ENCODE results near the gene CTR9. TPM values are rescaled to one million over a fixed set of nuclear protein-coding genes. Genes with fewer than 3 reads are reported as not detected.

CTR9 gene
- total and polyA plus RNA-seq, 2 of the 8 experiments (the other 6 are each of a cell fraction or from before 2014, with no cell fraction given), result 6.1 to 37.7 TPM

DNA sequence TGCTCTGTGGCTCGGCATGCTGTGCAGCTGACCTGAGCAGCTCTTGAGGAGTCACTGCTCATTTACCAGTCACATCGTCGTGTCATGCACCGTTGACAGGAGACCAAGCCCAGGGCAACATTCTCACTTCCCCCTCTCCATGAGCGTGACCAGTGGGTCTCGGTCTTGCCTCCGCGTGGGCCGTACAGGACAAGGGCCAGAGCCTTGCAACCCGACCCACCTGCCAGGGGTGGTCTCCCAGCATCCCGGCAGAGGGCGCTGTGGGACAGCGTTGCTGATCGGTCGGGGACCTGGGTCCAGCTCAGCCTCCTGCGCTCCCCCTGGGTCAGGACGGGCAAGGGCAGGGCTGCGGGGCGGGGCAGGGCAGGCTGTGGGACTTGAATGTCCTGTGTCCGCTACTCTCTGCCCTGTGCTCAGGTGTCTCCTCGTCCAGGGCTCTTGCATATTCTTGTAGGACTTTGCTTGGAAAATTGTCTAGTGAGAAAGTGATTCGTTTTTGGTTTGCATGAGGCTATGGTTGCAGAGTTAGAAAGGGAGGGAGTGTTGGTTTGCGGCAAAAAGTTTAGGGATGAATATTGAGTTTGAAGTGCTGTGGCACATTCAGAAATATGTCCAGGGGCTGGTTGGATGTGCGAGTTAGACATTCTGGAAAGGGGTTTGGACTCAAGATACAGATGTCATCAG is 41.5 kb downstream of the CTR9 start (continued):
- TF ChIP-seq SUZ12 (IDR thresholded peaks at IDR 0.05; ENCODE audit: low read length) (no peak), SP4 (IDR thresholded peaks at IDR 0.05; ENCODE audit: low read length) (no peak), TAF7 (optimal IDR thresholded peaks at IDR 0.05; ENCODE audit: borderline replicate concordance, low read depth, low read length) (no peak), SIX5 (IDR thresholded peaks at IDR 0.05; ENCODE audit: low read depth, low read length) (no peak), MAFK (IDR thresholded peaks at IDR 0.05; ENCODE audit: low read depth, low read length) (no peak), ATF3 (IDR thresholded peaks at IDR 0.05; ENCODE audit: insufficient read depth, low read depth, low read length) (0 out of 2 replicates have a peak, but pooled peaks have one; percentile 14), CEBPB (IDR thresholded peaks at IDR 0.05; ENCODE audit: low read depth, low read length) (no peak), BRCA1 (IDR thresholded peaks at IDR 0.05; ENCODE audit: low read depth, low read length) (no peak), ATF2 (IDR thresholded peaks at IDR 0.05; ENCODE audit: low read length) (no peak), RFX5 (IDR thresholded peaks at IDR 0.05; ENCODE audit: borderline replicate concordance, low read depth, low read length) (no peak), NRF1 (IDR thresholded peaks at IDR 0.05; ENCODE audit: low read depth, low read length) (no peak), CREB1 (IDR thresholded peaks at IDR 0.05) (no peak; the same call in 1 of the 2 replicates), E2F6 (IDR thresholded peaks at IDR 0.05) (no peak), CBX5 (IDR thresholded peaks at IDR 0.05; ENCODE audit: low read depth, low read length) (no peak), FOSL1 (IDR thresholded peaks at IDR 0.05; ENCODE audit: insufficient read depth, low read depth, low read length) (no peak)
- TF ChIP-seq, protein P1, sequence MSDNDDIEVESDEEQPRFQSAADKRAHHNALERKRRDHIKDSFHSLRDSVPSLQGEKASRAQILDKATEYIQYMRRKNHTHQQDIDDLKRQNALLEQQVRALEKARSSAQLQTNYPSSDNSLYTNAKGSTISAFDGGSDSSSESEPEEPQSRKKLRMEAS (IDR thresholded peaks at IDR 0.05), result peak; percentile 75
- TF ChIP-seq, protein P2, sequence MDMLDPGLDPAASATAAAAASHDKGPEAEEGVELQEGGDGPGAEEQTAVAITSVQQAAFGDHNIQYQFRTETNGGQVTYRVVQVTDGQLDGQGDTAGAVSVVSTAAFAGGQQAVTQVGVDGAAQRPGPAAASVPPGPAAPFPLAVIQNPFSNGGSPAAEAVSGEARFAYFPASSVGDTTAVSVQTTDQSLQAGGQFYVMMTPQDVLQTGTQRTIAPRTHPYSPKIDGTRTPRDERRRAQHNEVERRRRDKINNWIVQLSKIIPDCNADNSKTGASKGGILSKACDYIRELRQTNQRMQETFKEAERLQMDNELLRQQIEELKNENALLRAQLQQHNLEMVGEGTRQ (IDR thresholded peaks at IDR 0.05; ENCODE audit: low read length), result no peak; the same call in 1 of the 2 replicates

Measured in H1 (cell line).